Measurements from ENCODE around the gene CUBN. TPM values are rescaled to one million over a fixed set of nuclear protein-coding genes. Genes with fewer than 3 reads are reported as not detected.

Gene CUBN
- total and polyA plus RNA-seq, 8 donors: 0.28 to 1.3 (median 0.66) TPM

DNA sequence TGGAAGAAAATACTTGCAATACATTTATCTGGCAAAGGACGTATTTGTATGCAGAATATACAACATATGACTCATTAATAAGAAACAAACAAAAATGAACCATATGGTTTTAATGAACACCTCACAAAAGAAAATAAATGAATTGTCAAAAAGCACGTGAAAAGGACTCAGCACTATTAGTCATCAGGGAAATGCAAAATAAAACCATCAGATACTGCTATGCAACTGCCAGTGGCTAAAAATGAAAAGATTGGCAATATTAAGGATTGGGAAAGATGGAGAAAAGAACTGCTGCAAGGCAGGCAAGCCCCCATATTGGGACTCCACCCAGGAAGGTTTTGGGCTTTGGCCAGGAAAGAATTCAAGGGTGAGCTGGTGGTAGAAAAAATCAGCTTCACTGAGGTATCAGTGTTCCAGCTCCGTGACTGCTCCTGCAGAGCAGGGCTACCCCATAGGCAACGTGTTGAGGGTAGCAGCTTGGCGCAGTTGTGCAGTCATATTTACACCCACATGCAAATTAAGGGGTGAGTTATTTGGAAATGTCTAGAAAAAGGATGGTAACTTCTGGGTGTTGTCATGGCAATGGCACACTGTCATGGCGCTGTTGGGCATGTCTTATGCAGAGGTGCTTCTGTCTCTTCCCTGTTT is 72.7 kb downstream of the CUBN start:
- no peaks in the 10 kb centered on the region for H3K4me1 ChIP-seq
- no peak overlapping the region for H3K27ac ChIP-seq
- FAIRE-seq: no peak
- no peaks in the 10 kb centered on the region for H3K27me3 ChIP-seq
- WGBS, 2 donors: 76 to 82% methylated on average over 6 of the region's 6 CpGs
- no peaks in the 10 kb centered on the region for H3K9me3 ChIP-seq
- no peaks in the 10 kb centered on the region for H3K36me3 ChIP-seq
- TF ChIP-seq, protein P1, sequence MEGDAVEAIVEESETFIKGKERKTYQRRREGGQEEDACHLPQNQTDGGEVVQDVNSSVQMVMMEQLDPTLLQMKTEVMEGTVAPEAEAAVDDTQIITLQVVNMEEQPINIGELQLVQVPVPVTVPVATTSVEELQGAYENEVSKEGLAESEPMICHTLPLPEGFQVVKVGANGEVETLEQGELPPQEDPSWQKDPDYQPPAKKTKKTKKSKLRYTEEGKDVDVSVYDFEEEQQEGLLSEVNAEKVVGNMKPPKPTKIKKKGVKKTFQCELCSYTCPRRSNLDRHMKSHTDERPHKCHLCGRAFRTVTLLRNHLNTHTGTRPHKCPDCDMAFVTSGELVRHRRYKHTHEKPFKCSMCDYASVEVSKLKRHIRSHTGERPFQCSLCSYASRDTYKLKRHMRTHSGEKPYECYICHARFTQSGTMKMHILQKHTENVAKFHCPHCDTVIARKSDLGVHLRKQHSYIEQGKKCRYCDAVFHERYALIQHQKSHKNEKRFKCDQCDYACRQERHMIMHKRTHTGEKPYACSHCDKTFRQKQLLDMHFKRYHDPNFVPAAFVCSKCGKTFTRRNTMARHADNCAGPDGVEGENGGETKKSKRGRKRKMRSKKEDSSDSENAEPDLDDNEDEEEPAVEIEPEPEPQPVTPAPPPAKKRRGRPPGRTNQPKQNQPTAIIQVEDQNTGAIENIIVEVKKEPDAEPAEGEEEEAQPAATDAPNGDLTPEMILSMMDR (IDR thresholded peaks at IDR 0.05): no peak
- no peak for ATAC-seq
- DNase-seq: no peak
- intact Hi-C loops (cut with DNase I): no loop called here
- H3K4me3 ChIP-seq: no peak overlapping the region

DNA sequence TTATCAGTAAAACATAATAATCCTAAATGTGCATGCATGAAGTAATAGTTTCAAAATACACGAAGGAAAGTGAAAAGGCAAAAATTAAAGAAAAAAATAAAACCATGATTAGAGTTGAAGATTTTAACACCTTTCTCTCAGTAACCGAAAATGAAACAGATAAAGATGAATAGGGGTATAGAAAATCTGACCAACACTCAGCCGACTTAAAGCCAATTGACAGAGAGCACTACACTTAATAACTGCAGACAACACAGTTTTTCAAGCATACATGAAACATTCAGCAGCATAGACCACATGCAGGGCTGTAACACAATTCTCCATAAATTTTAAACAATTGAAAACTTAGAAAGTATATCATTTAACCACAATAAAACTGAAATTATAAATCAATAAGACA is 76.1 kb downstream of the CUBN start:
- Histone ChIP-seq H3K27ac (no peak overlapping the region), H3K27me3 (no peaks in the 10 kb centered on the region), H3K4me1 (no peaks in the 10 kb centered on the region), H3K9me3 (no peaks in the 10 kb centered on the region), H3K4me3 (no peak overlapping the region), H3K36me3 (no peaks in the 10 kb centered on the region)
- TF ChIP-seq, protein P1 (IDR thresholded peaks at IDR 0.05): no peak
- 60 to 74% methylated on average over 3 of the region's 3 CpGs for WGBS, 2 donors
- intact Hi-C loops (cut with DNase I): no loop called here
- FAIRE-seq (no peak), ATAC-seq (no peak), DNase-seq (no peak)

DNA sequence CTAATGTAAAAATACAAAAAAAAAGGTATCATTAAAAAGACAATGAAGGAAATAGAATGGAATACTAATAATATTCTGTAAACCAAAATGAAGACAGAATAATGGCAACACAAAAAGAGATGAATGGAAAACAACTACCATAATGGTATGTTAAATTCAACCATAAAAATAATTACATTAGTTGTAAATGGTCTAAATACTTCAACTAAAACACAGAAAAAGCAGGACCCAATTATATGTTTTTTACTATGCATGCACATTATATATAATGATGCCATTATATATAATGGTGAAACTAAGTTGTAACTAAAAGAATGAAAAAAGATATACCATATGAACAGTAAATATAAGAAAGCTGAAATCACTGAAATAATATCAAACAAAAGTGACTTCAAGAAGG is 76.5 kb downstream of the CUBN start:
- TF ChIP-seq, protein P1 (IDR thresholded peaks at IDR 0.05): no peak
- no peak for ATAC-seq
- Histone ChIP-seq H3K9me3 (no peaks in the 10 kb centered on the region), H3K4me3 (no peak overlapping the region), H3K27me3 (no peaks in the 10 kb centered on the region), H3K36me3 (no peaks in the 10 kb centered on the region), H3K4me1 (no peaks in the 10 kb centered on the region), H3K27ac (no peak overlapping the region)
- FAIRE-seq: peak; percentile 61
- intact Hi-C loops (cut with DNase I): no loop called here
- no peak for DNase-seq

DNA sequence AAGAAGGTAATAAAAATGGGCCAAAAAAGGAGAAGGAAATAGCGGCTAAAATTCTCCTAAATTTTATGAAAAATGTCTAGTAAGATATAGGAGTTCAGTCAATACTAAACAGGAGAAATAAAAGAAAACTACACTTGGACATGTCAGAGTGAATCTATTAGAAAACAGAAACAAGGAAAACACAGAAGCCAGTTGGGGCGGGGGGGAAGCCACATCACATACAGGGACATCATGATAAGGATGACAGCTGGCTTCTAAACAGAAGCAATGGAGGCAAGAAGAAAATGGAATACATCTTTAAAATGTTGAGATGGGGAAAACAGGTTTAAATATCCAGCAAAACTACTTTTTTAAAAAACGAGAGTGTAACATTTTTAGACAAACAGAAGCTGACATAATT is 77.8 kb downstream of the CUBN start:
- H3K4me3 ChIP-seq: no peak overlapping the region
- H3K27me3 ChIP-seq: no peaks in the 10 kb centered on the region
- H3K27ac ChIP-seq: no peak overlapping the region
- FAIRE-seq (no peak), DNase-seq (no peak), ATAC-seq (no peak)
- TF ChIP-seq, protein P1 (IDR thresholded peaks at IDR 0.05): no peak
- H3K9me3 ChIP-seq: no peaks in the 10 kb centered on the region
- no peaks in the 10 kb centered on the region for H3K36me3 ChIP-seq
- H3K4me1 ChIP-seq: no peaks in the 10 kb centered on the region
- 75 to 85% methylated on average over 3 of the region's 3 CpGs for WGBS, 2 donors
- intact Hi-C loops (cut with DNase I): no loop called here

DNA sequence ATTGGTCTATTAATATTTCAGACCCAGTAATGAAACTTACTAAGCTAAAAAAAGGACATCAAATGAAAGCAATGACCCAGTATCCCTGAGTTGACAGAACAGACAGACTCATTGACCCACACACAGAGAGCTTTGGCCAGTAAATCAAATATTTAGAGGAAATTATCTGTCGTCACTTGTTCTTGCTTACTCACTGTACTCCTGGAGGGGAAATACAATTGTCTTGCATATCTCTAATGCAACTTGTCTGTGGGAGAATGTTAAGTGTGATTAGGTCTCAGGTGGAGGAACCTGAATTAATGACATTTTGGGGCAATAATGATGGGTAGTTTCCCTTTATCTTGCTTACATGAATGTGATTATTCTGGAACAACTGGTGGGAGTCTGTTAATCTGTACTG is 80.4 kb downstream of the CUBN start:
- Histone ChIP-seq H3K27ac (no peak overlapping the region), H3K27me3 (no peaks in the 10 kb centered on the region), H3K36me3 (no peaks in the 10 kb centered on the region), H3K9me3 (no peaks in the 10 kb centered on the region), H3K4me1 (no peaks in the 10 kb centered on the region), H3K4me3 (no peak overlapping the region)
- intact Hi-C loops (cut with DNase I): no loop called here
- DNase-seq (no peak), FAIRE-seq (no peak), ATAC-seq (no peak)
- WGBS, 2 donors: 46 to 63% methylated on average over 1 of the region's 1 CpG
- TF ChIP-seq, protein P1 (IDR thresholded peaks at IDR 0.05): no peak

Measured in pancreas (tissue), 10 donors.